ENCODE results near the gene USH1C. TPM values are rescaled to one million over a fixed set of nuclear protein-coding genes. Genes with fewer than 3 reads are reported as not detected.

USH1C gene
- total and polyA plus RNA-seq, 12 donors: 0.22 to 1.9 (median 0.97) TPM; not detected in 9

- 84% methylated on average over 4 of the region's 4 CpGs for WGBS, 2 donors
- Histone ChIP-seq H3K4me1 (peaks cover 0 to 5% (median 0%) of the 10 kb centered on the region in 9 donors), H3K9me3 (no peaks in the 10 kb centered on the region), H3K4me3 (no peak overlapping the region), H3K36me3 (no peaks in the 10 kb centered on the region), H3K27me3 (peaks cover 0 to 32% (median 22%) of the 10 kb centered on the region in 7 donors), H3K27ac (no peak overlapping the region)
- TF ChIP-seq CTCF (IDR thresholded peaks at IDR 0.05): no peak
- ATAC-seq: no peak
- DNase-seq: no peak
- intact Hi-C loops (cut with DNase I): no loop called here
Observed at GRCh38 chr11:17541330-17541885, 2.8 kb downstream of the USH1C start.

- intact Hi-C loops (cut with DNase I): no loop called here
- Histone ChIP-seq H3K9me3 (no peaks in the 10 kb centered on the region), H3K4me1 (peaks cover 0 to 5% (median 0%) of the 10 kb centered on the region in 9 donors), H3K4me3 (no peak overlapping the region), H3K36me3 (no peaks in the 10 kb centered on the region), H3K27me3 (peaks cover 0 to 27% (median 21%) of the 10 kb centered on the region in 7 donors), H3K27ac (no peak overlapping the region)
- DNase-seq: no peak
- no peak for TF ChIP-seq CTCF (IDR thresholded peaks at IDR 0.05)
- ATAC-seq: no peak
- 85 to 89% methylated on average over 4 of the region's 4 CpGs for WGBS, 2 donors
Observed at GRCh38 chr11:17540807-17541206, 3.4 kb downstream of the USH1C start.

- no peak overlapping the region for H3K4me3 ChIP-seq
- H3K36me3 ChIP-seq: no peaks in the 10 kb centered on the region
- intact Hi-C loops (cut with DNase I): no loop called here
- peaks cover 0 to 17% (median 8%) of the 10 kb centered on the region in 7 donors for H3K27me3 ChIP-seq
- H3K9me3 ChIP-seq: no peaks in the 10 kb centered on the region
- ATAC-seq (no peak), DNase-seq (no peak)
- no peaks in the 10 kb centered on the region for H3K4me1 ChIP-seq
- TF ChIP-seq CTCF (IDR thresholded peaks at IDR 0.05): no peak
- WGBS, 2 donors: 61 to 64% methylated on average over 3 of the region's 3 CpGs
- H3K27ac ChIP-seq: no peak overlapping the region
Observed at GRCh38 chr11:17538731-17539130, 5.5 kb downstream of the USH1C start.

GRCh38 chr11:17538054-17538453 is 6.2 kb downstream of the USH1C start:
- intact Hi-C loops (cut with DNase I): no loop called here
- 88 to 94% methylated on average over 1 of the region's 1 CpG for WGBS, 2 donors
- Histone ChIP-seq H3K27ac (no peak overlapping the region), H3K27me3 (peaks cover 0 to 20% (median 9%) of the 10 kb centered on the region in 7 donors), H3K4me1 (no peaks in the 10 kb centered on the region), H3K36me3 (no peaks in the 10 kb centered on the region), H3K4me3 (no peak overlapping the region), H3K9me3 (no peaks in the 10 kb centered on the region)
- no peak for TF ChIP-seq CTCF (IDR thresholded peaks at IDR 0.05)
- no peak for DNase-seq
- no peak for ATAC-seq
